Ovary (tissue), 3 donors: ENCODE measurements around the gene ALX1.

ENCODE experiments used
- CTCF ChIP-seq, 3 donors: fragments of 450-650 bp in 2 of 3; fragments of 200-600 bp in 1 of 3; IDR thresholded peaks; one replicate each; pipeline versions ENCODE4 v1.5.1 to v1.8.0; 2016 to 2022; ENCODE audit warnings: antibody characterized with exemption in 3 of 3, mild to moderate bottlenecking in 1 of 3
- EP300 ChIP-seq: sonication (generic); formaldehyde crosslinking; IDR thresholded peaks from one replicate; pipeline ENCODE4 v1.6.1; 2017; ENCODE audit warnings: antibody characterized with exemption
- POLR2A ChIP-seq: fragments of 450-650 bp; IDR thresholded peaks from one replicate; pipeline ENCODE4 v1.6.1; 2017; ENCODE audit warnings: antibody characterized with exemption, mild to moderate bottlenecking, moderate library complexity
- donor health status: DM: no; HTN: no; CAD: no.

- TF ChIP-seq CTCF (IDR thresholded peaks at IDR 0.05) (no peak), POLR2A (no peak), EP300 (no peak)
Measured at GRCh38 chr12:85322715-85323114, 42.7 kb downstream of the ALX1 start.
